ENCODE data around the gene PPFIA2.

The PPFIA2 gene

GRCh38 chr12:81465876-81466275 lies 293.3 kb downstream of the PPFIA2 start:
- H3K27ac Mint-ChIP-seq: no peak overlapping the region
- no peak overlapping the region for H3K4me3 Mint-ChIP-seq
- H3K9me3 Mint-ChIP-seq: no peaks in the 10 kb centered on the region
- no peaks in the 10 kb centered on the region for H3K27me3 Mint-ChIP-seq
- no peak for ATAC-seq
- DNase-seq: no peak
- no peaks in the 10 kb centered on the region for H3K4me1 Mint-ChIP-seq

- H3K4me3 Mint-ChIP-seq: no peak overlapping the region
- DNase-seq (no peak), ATAC-seq (no peak)
- H3K27ac Mint-ChIP-seq: no peak overlapping the region
- no peaks in the 10 kb centered on the region for H3K27me3 Mint-ChIP-seq
- no peaks in the 10 kb centered on the region for H3K4me1 Mint-ChIP-seq
- H3K9me3 Mint-ChIP-seq: no peaks in the 10 kb centered on the region
These were observed 294.0 kb downstream of the PPFIA2 start for GRCh38 chr12:81465191-81465590.

- Mint-ChIP-seq H3K4me3 (no peak overlapping the region), H3K4me1 (no peaks in the 10 kb centered on the region), H3K9me3 (no peaks in the 10 kb centered on the region), H3K27ac (peak overlapping the region in 1 of 2 donors; percentile 20), H3K27me3 (no peaks in the 10 kb centered on the region)
- DNase-seq (no peak), ATAC-seq (no peak)
These were observed 298.0 kb downstream of the PPFIA2 start for GRCh38 chr12:81461163-81461562.

GRCh38 chr12:81450920-81451739 lies 308.0 kb downstream of the PPFIA2 start:
- Mint-ChIP-seq H3K9me3 (no peaks in the 10 kb centered on the region), H3K4me1 (no peaks in the 10 kb centered on the region), H3K27ac (no peak overlapping the region), H3K27me3 (no peaks in the 10 kb centered on the region), H3K4me3 (no peak overlapping the region)
- ATAC-seq (no peak), DNase-seq (no peak)

GRCh38 chr12:81441629-81442028 lies 317.5 kb downstream of the PPFIA2 start:
- H3K27ac Mint-ChIP-seq: no peak overlapping the region
- no peak for ATAC-seq
- no peaks in the 10 kb centered on the region for H3K4me1 Mint-ChIP-seq
- no peaks in the 10 kb centered on the region for H3K27me3 Mint-ChIP-seq
- DNase-seq: no peak
- no peaks in the 10 kb centered on the region for H3K9me3 Mint-ChIP-seq
- no peak overlapping the region for H3K4me3 Mint-ChIP-seq

GRCh38 chr12:81440001-81440400 lies 319.1 kb downstream of the PPFIA2 start:
- Mint-ChIP-seq H3K27ac (no peak overlapping the region), H3K27me3 (no peaks in the 10 kb centered on the region), H3K4me1 (no peaks in the 10 kb centered on the region), H3K4me3 (no peak overlapping the region), H3K9me3 (no peaks in the 10 kb centered on the region)
- ATAC-seq: no peak
- no peak for DNase-seq

- ATAC-seq (no peak), DNase-seq (no peak)
- no peaks in the 10 kb centered on the region for H3K27me3 Mint-ChIP-seq
- no peaks in the 10 kb centered on the region for H3K4me1 Mint-ChIP-seq
- H3K27ac Mint-ChIP-seq: no peak overlapping the region
- no peak overlapping the region for H3K4me3 Mint-ChIP-seq
- no peaks in the 10 kb centered on the region for H3K9me3 Mint-ChIP-seq
These were observed 319.8 kb downstream of the PPFIA2 start for GRCh38 chr12:81439344-81439743.

- ATAC-seq: no peak
- Mint-ChIP-seq H3K27me3 (no peaks in the 10 kb centered on the region), H3K4me1 (no peaks in the 10 kb centered on the region), H3K9me3 (peaks cover 7 to 21% of the 10 kb centered on the region in 2 donors), H3K27ac (no peak overlapping the region), H3K4me3 (no peak overlapping the region)
- no peak for DNase-seq
These were observed 342.1 kb downstream of the PPFIA2 start for GRCh38 chr12:81417056-81417455.

- Mint-ChIP-seq H3K4me1 (no peaks in the 10 kb centered on the region), H3K4me3 (no peak overlapping the region), H3K27ac (no peak overlapping the region), H3K9me3 (peaks cover 7 to 16% of the 10 kb centered on the region in 2 donors), H3K27me3 (no peaks in the 10 kb centered on the region)
- ATAC-seq: no peak
- DNase-seq: no peak
These were observed 342.6 kb downstream of the PPFIA2 start for GRCh38 chr12:81416571-81416970.

GRCh38 chr12:81414441-81414840 lies 344.7 kb downstream of the PPFIA2 start:
- Mint-ChIP-seq H3K4me3 (no peak overlapping the region), H3K27ac (no peak overlapping the region), H3K9me3 (no peaks in the 10 kb centered on the region), H3K27me3 (no peaks in the 10 kb centered on the region), H3K4me1 (no peaks in the 10 kb centered on the region)
- ATAC-seq (no peak), DNase-seq (no peak)

- Mint-ChIP-seq H3K27ac (no peak overlapping the region), H3K4me3 (no peak overlapping the region), H3K9me3 (no peaks in the 10 kb centered on the region), H3K27me3 (no peaks in the 10 kb centered on the region), H3K4me1 (no peaks in the 10 kb centered on the region)
- DNase-seq (no peak), ATAC-seq (no peak)
These were observed 346.2 kb downstream of the PPFIA2 start for GRCh38 chr12:81412940-81413339.

GRCh38 chr12:81403348-81403747 lies 355.8 kb downstream of the PPFIA2 start:
- ATAC-seq (no peak), DNase-seq (no peak)
- Mint-ChIP-seq H3K9me3 (no peaks in the 10 kb centered on the region), H3K27me3 (no peaks in the 10 kb centered on the region), H3K4me1 (no peaks in the 10 kb centered on the region), H3K27ac (no peak overlapping the region), H3K4me3 (no peak overlapping the region)

- Mint-ChIP-seq H3K27ac (no peak overlapping the region), H3K4me1 (no peaks in the 10 kb centered on the region), H3K4me3 (no peak overlapping the region), H3K9me3 (no peaks in the 10 kb centered on the region), H3K27me3 (no peaks in the 10 kb centered on the region)
- no peak for DNase-seq
- ATAC-seq: no peak
These were observed 357.9 kb downstream of the PPFIA2 start for GRCh38 chr12:81401241-81401640.

GRCh38 chr12:81400024-81400423 lies 359.1 kb downstream of the PPFIA2 start:
- Mint-ChIP-seq H3K4me3 (no peak overlapping the region), H3K4me1 (no peaks in the 10 kb centered on the region), H3K27ac (no peak overlapping the region), H3K27me3 (no peaks in the 10 kb centered on the region), H3K9me3 (no peaks in the 10 kb centered on the region)
- no peak for ATAC-seq
- no peak for DNase-seq

- peaks cover 0 to 9% of the 10 kb centered on the region in 2 donors for H3K9me3 Mint-ChIP-seq
- DNase-seq: no peak
- H3K4me1 Mint-ChIP-seq: no peaks in the 10 kb centered on the region
- no peaks in the 10 kb centered on the region for H3K27me3 Mint-ChIP-seq
- H3K27ac Mint-ChIP-seq: no peak overlapping the region
- H3K4me3 Mint-ChIP-seq: no peak overlapping the region
- ATAC-seq: no peak
These were observed 363.7 kb downstream of the PPFIA2 start for GRCh38 chr12:81395431-81395830.

- ATAC-seq (no peak), DNase-seq (no peak)
- Mint-ChIP-seq H3K4me1 (no peaks in the 10 kb centered on the region), H3K27ac (no peak overlapping the region), H3K27me3 (no peaks in the 10 kb centered on the region), H3K9me3 (peaks cover 0 to 19% of the 10 kb centered on the region in 2 donors), H3K4me3 (no peak overlapping the region)
These were observed 369.5 kb downstream of the PPFIA2 start for GRCh38 chr12:81389550-81390099.

- DNase-seq (no peak), ATAC-seq (no peak)
- Mint-ChIP-seq H3K4me1 (no peaks in the 10 kb centered on the region), H3K4me3 (no peak overlapping the region), H3K27ac (no peak overlapping the region), H3K27me3 (no peaks in the 10 kb centered on the region), H3K9me3 (peaks cover 0 to 11% of the 10 kb centered on the region in 2 donors)
These were observed 373.0 kb downstream of the PPFIA2 start for GRCh38 chr12:81386101-81386500.
